ENCODE data around the gene FAM120A.
A peak's percentile ranks its signal among the peaks of the same experiment; 100 is the strongest.

Gene FAM120A

GRCh38 chr9:93451849-93452709 lies 594 bp downstream of the FAM120A start:
- peak in 1 of 2 donors; percentile 25 for DNase-seq (ENCODE audit: low read depth in 2 of 2)

GRCh38 chr9:93452710-93453046 lies 1.2 kb downstream of the FAM120A start:
- DNase-seq (ENCODE audit: low read depth in 2 of 2), result no peak

- peak; percentile 75 to 83 for DNase-seq (ENCODE audit: low read depth in 2 of 2)
These were observed 1.8 kb downstream of the FAM120A start, which contains the start of gene FAM120AOS for GRCh38 chr9:93453047-93453914. TSS of gene FAM120AOS (minus strand) at chr9:93453581. CDS start at chr9:93452709, 872 bp downstream.

- DNase-seq (ENCODE audit: low read depth in 2 of 2), result no peak
These were observed 4.5 kb downstream of the FAM120A start for GRCh38 chr9:93456022-93456421.

- no peak for DNase-seq (ENCODE audit: low read depth in 2 of 2)
These were observed 5.0 kb downstream of the FAM120A start for GRCh38 chr9:93456504-93456903.

GRCh38 chr9:93457006-93457405 lies 5.5 kb downstream of the FAM120A start:
- DNase-seq (ENCODE audit: low read depth in 2 of 2), result no peak

GRCh38 chr9:93458712-93459111 lies 7.2 kb downstream of the FAM120A start:
- no peak for DNase-seq (ENCODE audit: low read depth in 2 of 2)

- DNase-seq (ENCODE audit: low read depth in 2 of 2), result no peak
These were observed 8.0 kb downstream of the FAM120A start for GRCh38 chr9:93459432-93459847.

GRCh38 chr9:93460689-93461413 lies 9.4 kb downstream of the FAM120A start:
- DNase-seq (ENCODE audit: low read depth in 2 of 2), result no peak

GRCh38 chr9:93461414-93461743 lies 9.9 kb downstream of the FAM120A start:
- no peak for DNase-seq (ENCODE audit: low read depth in 2 of 2)

- DNase-seq (ENCODE audit: low read depth in 2 of 2), result no peak
These were observed 10.3 kb downstream of the FAM120A start for GRCh38 chr9:93461821-93462220.

- no peak for DNase-seq (ENCODE audit: low read depth in 2 of 2)
These were observed 12.3 kb downstream of the FAM120A start for GRCh38 chr9:93463638-93464248.

- no peak for DNase-seq (ENCODE audit: low read depth in 2 of 2)
These were observed 12.9 kb downstream of the FAM120A start for GRCh38 chr9:93464395-93464794.

- DNase-seq (ENCODE audit: low read depth in 2 of 2), result no peak
These were observed 13.4 kb downstream of the FAM120A start for GRCh38 chr9:93464876-93465275.

GRCh38 chr9:93465855-93466254 lies 14.4 kb downstream of the FAM120A start:
- DNase-seq (ENCODE audit: low read depth in 2 of 2), result no peak

GRCh38 chr9:93466416-93467061 lies 15.1 kb downstream of the FAM120A start:
- DNase-seq (ENCODE audit: low read depth in 2 of 2), result no peak

GRCh38 chr9:93467062-93467416 lies 15.6 kb downstream of the FAM120A start:
- no peak for DNase-seq (ENCODE audit: low read depth in 2 of 2)

GRCh38 chr9:93467462-93467861 lies 16.0 kb downstream of the FAM120A start:
- DNase-seq (ENCODE audit: low read depth in 2 of 2), result no peak

- DNase-seq (ENCODE audit: low read depth in 2 of 2), result no peak
These were observed 17.4 kb downstream of the FAM120A start for GRCh38 chr9:93468763-93469456.

- no peak for DNase-seq (ENCODE audit: low read depth in 2 of 2)
These were observed 18.9 kb downstream of the FAM120A start for GRCh38 chr9:93470391-93470790.

GRCh38 chr9:93471124-93471523 lies 19.6 kb downstream of the FAM120A start:
- DNase-seq (ENCODE audit: low read depth in 2 of 2), result no peak

Data from stimulated activated CD4-positive, alpha-beta T cell treated with anti-CD3 and anti-CD28 coated beads, Interleukin-15, amount 100 ng/mL, for 48 hours (primary cell).